Trophoblast cell (in vitro differentiated cells and primary cell): ENCODE data around the gene CTDSPL.

Experiments used
- DNase-seq, 2 donors: peaks; one replicate each; pipeline ENCODE4 v3.0.0-alpha.2; 2016
- H2AFZ ChIP-seq: 2 replicates; pipeline ENCODE4 v1.6.1; 2013; ENCODE audit warnings: low read length, moderate library complexity, mild to moderate bottlenecking; ENCODE audit not compliant: insufficient read depth, poor library complexity
- H2AK5ac ChIP-seq: 2 replicates; pipeline ENCODE4 v1.6.1; 2013; ENCODE audit warnings: mild to moderate bottlenecking, low read length
- H2BK120ac ChIP-seq: 2 replicates; pipeline ENCODE4 v1.6.1; 2013; ENCODE audit warnings: low read length, mild to moderate bottlenecking, moderate library complexity; ENCODE audit not compliant: insufficient read depth, poor library complexity
- H2BK12ac ChIP-seq: 2 replicates; pipeline ENCODE4 v1.6.1; 2013; ENCODE audit warnings: mild to moderate bottlenecking, low read length, moderate library complexity
- H2BK5ac ChIP-seq: 2 replicates; pipeline ENCODE4 v1.6.1; 2013; ENCODE audit warnings: low read length, low read depth, moderate library complexity, mild to moderate bottlenecking; ENCODE audit not compliant: poor library complexity
- H3K14ac ChIP-seq: 2 replicates; pipeline ENCODE4 v1.6.1; 2013; ENCODE audit warnings: mild to moderate bottlenecking, low read length
- H3K18ac ChIP-seq: 2 replicates; pipeline ENCODE4 v1.6.1; 2013; ENCODE audit warnings: mild to moderate bottlenecking, low read length
- H3K23ac ChIP-seq: 2 replicates; pipeline ENCODE4 v1.6.1; 2013; ENCODE audit warnings: low read length
- H3K27ac ChIP-seq: 2 replicates; pipeline ENCODE4 v1.5.1; 2013; ENCODE audit warnings: low read depth, mild to moderate bottlenecking, inconsistent platforms, low read length, moderate library complexity
- H3K27me3 ChIP-seq: 2 replicates; pipeline ENCODE4 v1.6.1; 2013; ENCODE audit warnings: inconsistent platforms, mild to moderate bottlenecking, low read length, moderate library complexity; ENCODE audit not compliant: insufficient read depth
- H3K36me3 ChIP-seq, 2 experiments: 1 replicate in 1 of 2; 2 replicates in 1 of 2; pipeline ENCODE4 v1.6.1; 2013; ENCODE audit warnings: low read length in 2 of 2, mild to moderate bottlenecking in 2 of 2, moderate library complexity in 1 of 2; ENCODE audit not compliant: insufficient read depth in 2 of 2, control insufficient read depth in 1 of 2
- H3K4ac ChIP-seq: 2 replicates; pipeline ENCODE4 v1.6.1; 2013; ENCODE audit warnings: low read depth, mild to moderate bottlenecking, low read length, moderate library complexity
- H3K4me1 ChIP-seq, 2 experiments: 1 replicate in 1 of 2; 2 replicates in 1 of 2; pipeline ENCODE4 v1.6.1; 2013; ENCODE audit warnings: low read length in 2 of 2, mild to moderate bottlenecking in 2 of 2, moderate library complexity in 1 of 2; ENCODE audit not compliant: insufficient read depth in 2 of 2, control insufficient read depth in 1 of 2
- H3K4me2 ChIP-seq: 2 replicates; pipeline ENCODE4 v1.6.1; 2013; ENCODE audit warnings: inconsistent platforms, mild to moderate bottlenecking, low read length, moderate library complexity
- H3K4me3 ChIP-seq: 2 replicates; pipeline ENCODE4 v1.5.1; 2013; ENCODE audit warnings: mild to moderate bottlenecking, low read depth, low read length, inconsistent platforms
- H3K79me1 ChIP-seq: one replicate; pipeline ENCODE4 v1.6.1; 2013; ENCODE audit warnings: low read length
- H3K79me2 ChIP-seq: 2 replicates; pipeline ENCODE4 v1.6.1; 2013; ENCODE audit warnings: low read length, mild to moderate bottlenecking; ENCODE audit not compliant: control insufficient read depth, insufficient read depth, poor library complexity
- H3K9ac ChIP-seq: 2 replicates; pipeline ENCODE4 v1.6.1; 2013; ENCODE audit warnings: mild to moderate bottlenecking, low read length
- H3K9me3 ChIP-seq: 2 replicates; pipeline ENCODE4 v1.6.1; 2013; ENCODE audit warnings: low read depth, mild to moderate bottlenecking, control low read depth, inconsistent platforms, low read length; ENCODE audit not compliant: insufficient read depth
- H4K12ac ChIP-seq: 2 replicates; pipeline ENCODE4 v1.6.1; 2013; ENCODE audit warnings: low read depth, mild to moderate bottlenecking, low read length, moderate library complexity
- H4K8ac ChIP-seq: 2 replicates; pipeline ENCODE4 v1.6.1; 2013; ENCODE audit warnings: low read depth, mild to moderate bottlenecking, low read length, moderate library complexity
- H4K91ac ChIP-seq: one replicate; pipeline ENCODE4 v1.6.1; 2013; ENCODE audit warnings: low read depth, mild to moderate bottlenecking, low read length, moderate library complexity
- WGBS: extraction: QIAGEN DNeasy Blood & Tissue Kit; methylation state at CpG from one replicate; pipeline ENCODE4 v1.1.7; 2013; ENCODE audit warnings: missing lambda C conversion rate; ENCODE audit not compliant: insufficient read length, insufficient coverage; ENCODE audit errors: extremely low coverage; 5-methylcytosine and 5-hydroxymethylcytosine counted together

The CTDSPL gene

GRCh38 chr3:38004415-38005075, 142.9 kb downstream of the CTDSPL start:
- Histone ChIP-seq H2AFZ (no peak overlapping the region), H2AK5ac (no peak overlapping the region), H3K14ac (no peak overlapping the region), H3K23ac (no peak overlapping the region), H3K18ac (no peak overlapping the region), H2BK5ac (no peak overlapping the region), H3K79me1 (no peaks in the 10 kb centered on the region), H2BK120ac (no peak overlapping the region), H3K4me1 (no peaks in the 10 kb centered on the region), H4K8ac (no peak overlapping the region), H4K91ac (no peak overlapping the region), H4K12ac (no peak overlapping the region), H3K9ac (no peak overlapping the region), H3K4me3 (no peak overlapping the region), H3K27me3 (no peaks in the 10 kb centered on the region), H3K4ac (no peak overlapping the region), H3K9me3 (peaks cover 2% of the 10 kb centered on the region), H3K4me2 (no peak overlapping the region), H3K79me2 (no peaks in the 10 kb centered on the region), H2BK12ac (no peak overlapping the region), H3K27ac (no peak overlapping the region), H3K36me3 (peaks cover 17% of the 10 kb centered on the region in 2 experiments)
- DNase-seq, result peak; percentile 58 to 82
- WGBS, result no CpG with 5 or more reads among the region's 14 CpGs

- no peak overlapping the region for H3K18ac ChIP-seq
- H3K9ac ChIP-seq, result no peak overlapping the region
- no peak overlapping the region for H2BK12ac ChIP-seq
- H3K4me1 ChIP-seq, result no peaks in the 10 kb centered on the region
- no peak overlapping the region for H4K91ac ChIP-seq
- H3K23ac ChIP-seq, result no peak overlapping the region
- no peaks in the 10 kb centered on the region for H3K79me2 ChIP-seq
- no peak overlapping the region for H2AK5ac ChIP-seq
- no peaks in the 10 kb centered on the region for H3K79me1 ChIP-seq
- no peak overlapping the region for H3K27ac ChIP-seq
- H3K4me3 ChIP-seq, result no peak overlapping the region
- no peak overlapping the region for H3K4ac ChIP-seq
- no peaks in the 10 kb centered on the region for H3K27me3 ChIP-seq
- no peak overlapping the region for H3K4me2 ChIP-seq
- H4K8ac ChIP-seq, result no peak overlapping the region
- WGBS, result no CpG with 5 or more reads among the region's 15 CpGs
- H3K9me3 ChIP-seq, result peaks cover 4% of the 10 kb centered on the region
- no peak for DNase-seq
- no peak overlapping the region for H2BK5ac ChIP-seq
- no peak overlapping the region for H4K12ac ChIP-seq
- H2BK120ac ChIP-seq, result no peak overlapping the region
- no peak overlapping the region for H2AFZ ChIP-seq
- no peak overlapping the region for H3K14ac ChIP-seq
- peaks cover 17 to 18% of the 10 kb centered on the region in 2 experiments for H3K36me3 ChIP-seq
These were observed 143.7 kb downstream of the CTDSPL start for GRCh38 chr3:38005076-38006020.

- Histone ChIP-seq H3K4me1 (no peaks in the 10 kb centered on the region), H2BK5ac (no peak overlapping the region), H3K79me2 (no peaks in the 10 kb centered on the region), H2AK5ac (no peak overlapping the region), H3K18ac (no peak overlapping the region), H3K4me3 (no peak overlapping the region), H3K4ac (no peak overlapping the region), H4K91ac (no peak overlapping the region), H2BK120ac (no peak overlapping the region), H3K14ac (no peak overlapping the region), H4K8ac (no peak overlapping the region), H4K12ac (no peak overlapping the region), H3K27me3 (no peaks in the 10 kb centered on the region), H2AFZ (no peak overlapping the region), H3K9ac (no peak overlapping the region), H2BK12ac (no peak overlapping the region), H3K79me1 (no peaks in the 10 kb centered on the region), H3K23ac (no peak overlapping the region), H3K27ac (no peak overlapping the region), H3K9me3 (peaks cover 4% of the 10 kb centered on the region), H3K36me3 (peaks cover 16 to 18% of the 10 kb centered on the region in 2 experiments), H3K4me2 (no peak overlapping the region)
- no peak for DNase-seq
- no CpG with 5 or more reads among the region's 5 CpGs for WGBS
These were observed 144.4 kb downstream of the CTDSPL start for GRCh38 chr3:38006031-38006430.

GRCh38 chr3:38006445-38006995, 144.8 kb downstream of the CTDSPL start:
- Histone ChIP-seq H3K4me2 (no peak overlapping the region), H3K4me1 (no peaks in the 10 kb centered on the region), H4K12ac (no peak overlapping the region), H2AK5ac (no peak overlapping the region), H4K91ac (no peak overlapping the region), H3K9ac (no peak overlapping the region), H3K14ac (no peak overlapping the region), H3K9me3 (peaks cover 4% of the 10 kb centered on the region), H2BK12ac (no peak overlapping the region), H4K8ac (no peak overlapping the region), H2BK120ac (no peak overlapping the region), H2BK5ac (no peak overlapping the region), H3K23ac (no peak overlapping the region), H3K27ac (no peak overlapping the region), H2AFZ (no peak overlapping the region), H3K27me3 (no peaks in the 10 kb centered on the region), H3K36me3 (peaks cover 16 to 18% of the 10 kb centered on the region in 2 experiments), H3K4me3 (no peak overlapping the region), H3K79me1 (no peaks in the 10 kb centered on the region), H3K4ac (no peak overlapping the region), H3K79me2 (no peaks in the 10 kb centered on the region), H3K18ac (no peak overlapping the region)
- no CpG with 5 or more reads among the region's 16 CpGs for WGBS
- DNase-seq, result no peak
